ENCODE results near the gene UBE3A. TPM values are rescaled to one million over a fixed set of nuclear protein-coding genes. Genes with fewer than 3 reads are reported as not detected.

UBE3A gene
- polyA plus RNA-seq, 1 donor: 120 TPM

DNA sequence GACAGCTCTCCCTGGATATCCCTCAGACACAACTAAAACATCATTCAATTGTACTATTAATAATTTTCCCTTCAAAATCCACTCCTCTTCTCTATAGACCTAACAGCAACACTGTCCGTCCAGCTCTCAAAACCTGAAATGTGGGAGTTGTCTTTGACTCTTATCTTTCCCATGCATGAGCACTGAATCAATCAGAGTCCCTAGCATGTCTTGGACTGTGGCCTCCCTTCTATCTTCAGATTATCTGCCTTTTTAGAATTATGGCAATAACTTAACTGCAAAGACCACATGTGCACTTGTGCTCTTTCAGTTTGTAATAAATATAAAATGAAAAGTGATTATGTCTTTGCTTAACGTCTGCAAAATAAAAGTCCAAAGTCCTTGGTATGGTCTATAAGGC is 107.0 kb downstream of the UBE3A start:
- DNase-seq: no peak

DNA sequence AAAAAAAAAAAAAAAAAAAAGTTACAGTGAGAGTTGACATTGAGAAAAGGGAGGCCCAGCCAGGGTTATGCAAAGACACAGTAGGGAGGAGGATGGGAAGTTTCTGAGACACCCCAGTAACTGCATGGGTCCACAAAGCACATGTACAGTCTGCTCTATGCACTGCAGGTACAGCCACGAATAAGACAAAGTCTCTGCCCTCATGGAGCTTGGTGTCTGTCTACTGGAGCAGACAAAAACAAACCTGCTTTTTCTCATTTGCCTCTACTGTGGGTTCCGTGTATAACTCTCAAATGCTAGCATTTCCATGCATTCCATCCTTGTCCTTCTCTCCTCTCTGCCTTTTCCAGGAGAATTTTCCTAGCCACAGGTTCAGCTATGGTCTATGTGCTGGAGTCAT is 107.4 kb downstream of the UBE3A start:
- DNase-seq: no peak

DNA sequence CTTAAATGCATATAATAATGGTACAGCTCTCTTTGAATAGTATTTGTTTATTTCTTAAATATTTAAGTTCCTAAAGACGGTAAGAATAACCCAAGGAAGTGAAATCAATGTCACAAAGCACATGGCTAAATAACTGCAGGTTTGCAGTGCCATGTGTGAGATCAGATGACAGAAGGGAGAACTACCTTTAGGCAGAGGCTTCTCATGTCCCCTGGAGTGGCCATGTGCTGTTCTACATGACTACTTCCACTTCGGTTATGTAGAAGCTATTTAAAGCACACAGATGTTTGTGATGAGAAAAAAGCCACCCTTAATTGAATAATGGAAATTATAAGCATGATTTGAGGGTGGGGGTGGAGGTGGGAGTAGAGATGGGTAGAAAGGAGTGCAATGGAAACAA is 109.1 kb downstream of the UBE3A start:
- no peak for DNase-seq

DNA sequence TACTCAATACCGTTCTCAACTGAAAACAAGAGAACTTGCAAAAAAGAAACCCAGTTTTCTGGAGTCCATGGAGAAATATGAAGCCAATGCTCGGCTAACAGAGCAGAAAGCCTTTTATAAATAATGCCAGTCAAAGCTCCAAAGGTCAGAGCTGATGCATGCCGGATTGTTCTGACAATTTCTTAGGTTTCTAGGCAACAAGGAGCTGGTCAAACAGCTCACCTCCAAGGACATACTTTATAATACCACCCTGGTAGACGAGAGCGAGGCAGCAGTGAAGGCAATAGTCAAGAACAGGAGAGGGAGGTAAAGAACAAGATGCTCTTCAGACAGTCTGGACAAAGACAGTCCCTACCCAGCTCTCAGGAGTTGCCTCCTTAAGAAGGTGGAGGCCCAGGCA is 111.1 kb downstream of the UBE3A start:
- no peak for DNase-seq

DNA sequence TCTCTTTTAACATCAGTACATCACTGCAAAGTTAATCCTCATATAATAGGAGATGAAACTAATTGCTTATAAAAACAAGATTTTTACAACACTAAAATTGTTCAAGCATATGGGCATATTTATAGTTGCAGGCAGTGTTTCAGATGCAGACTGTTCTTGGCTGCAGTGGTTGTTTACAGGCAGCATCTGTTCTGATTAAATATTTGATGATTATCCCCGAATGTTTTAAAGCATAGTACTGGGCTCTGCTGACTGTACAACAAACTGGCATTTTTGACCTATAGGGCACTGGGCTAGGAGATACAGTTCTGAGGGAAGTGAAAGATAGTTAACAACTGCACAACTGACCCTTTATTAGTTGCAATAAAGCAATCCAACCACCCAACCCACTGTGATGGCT is 113.6 kb downstream of the UBE3A start:
- no peak for DNase-seq

DNA sequence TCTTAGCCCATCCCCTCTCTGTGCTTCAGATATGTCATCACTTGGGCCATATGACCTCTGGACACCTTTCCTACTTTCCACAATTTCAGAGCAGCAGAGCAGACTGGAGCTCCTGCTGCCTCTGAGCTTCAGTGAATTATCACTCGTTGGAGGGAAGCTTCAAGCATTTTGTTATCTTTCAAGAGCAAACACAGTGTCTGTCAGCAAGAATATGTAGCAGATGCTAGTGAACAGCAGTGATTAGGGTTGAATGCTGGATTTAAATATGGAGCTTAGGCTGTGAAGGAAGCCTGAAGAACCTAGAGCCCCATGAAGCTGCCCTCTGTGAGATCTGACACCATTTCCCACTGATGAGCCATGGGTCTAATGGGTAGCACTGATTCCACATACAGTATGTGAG is 115.4 kb downstream of the UBE3A start:
- no peak for DNase-seq

DNA sequence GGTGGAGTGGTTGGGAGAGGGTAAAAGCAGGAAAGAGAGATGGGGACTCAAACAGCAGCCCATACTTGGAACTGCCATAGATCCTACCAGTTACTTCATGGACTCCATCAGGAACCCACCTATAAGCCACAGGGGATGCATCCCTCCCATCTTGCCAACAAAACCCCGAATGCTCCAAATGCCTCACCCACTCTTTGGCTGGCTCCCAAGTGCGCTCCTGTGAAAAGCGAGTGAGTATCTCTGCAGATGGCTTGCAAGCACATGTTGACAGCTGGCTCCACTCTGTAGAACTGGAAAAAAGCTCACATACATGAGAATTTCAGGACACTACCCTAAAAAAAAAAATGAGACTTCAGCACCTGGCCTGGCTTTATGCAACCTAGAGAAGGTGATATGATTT is 151.0 kb downstream of the UBE3A start:
- no peak for DNase-seq

Measured in left kidney (tissue), 2 donors.